Adrenal gland (tissue), 5 donors: ENCODE results near the gene HEATR5B.

Source experiments
- CTCF ChIP-seq, 6 experiments: fragments of 450-650 bp in 4 of 6; fragments of 200-600 bp in 2 of 6; sonication (generic) in 1 of 6; IDR thresholded peaks; 1 replicate in 5 of 6; 2 replicates in 1 of 6; pipeline versions ENCODE4 v1.5.1 to v1.8.0; 2016 to 2021; ENCODE audit warnings: antibody characterized with exemption in 6 of 6, mild to moderate bottlenecking in 2 of 6, moderate library complexity in 1 of 6
- POLR2A ChIP-seq, 2 donors: fragments of 450-650 bp; IDR thresholded peaks; one replicate each; pipeline ENCODE4 v1.6.1; 2017; ENCODE audit warnings: antibody characterized with exemption in 2 of 2, mild to moderate bottlenecking in 2 of 2, moderate library complexity in 1 of 2
- donor health status: DM: no; HTN: no; CAD: no.

- TF ChIP-seq CTCF (IDR thresholded peaks at IDR 0.05) (no peak), POLR2A (IDR thresholded peaks at IDR 0.05) (no peak)
Observed at GRCh38 chr2:37080689-37081088, 3.5 kb downstream of the HEATR5B start.
